Measurements from ENCODE around the gene LSM14A. TPM values are rescaled to one million over a fixed set of nuclear protein-coding genes. Genes with fewer than 3 reads are reported as not detected.

Gene LSM14A
- total RNA-seq, 1 experiment from 2014 or later, result 199 TPM

DNA sequence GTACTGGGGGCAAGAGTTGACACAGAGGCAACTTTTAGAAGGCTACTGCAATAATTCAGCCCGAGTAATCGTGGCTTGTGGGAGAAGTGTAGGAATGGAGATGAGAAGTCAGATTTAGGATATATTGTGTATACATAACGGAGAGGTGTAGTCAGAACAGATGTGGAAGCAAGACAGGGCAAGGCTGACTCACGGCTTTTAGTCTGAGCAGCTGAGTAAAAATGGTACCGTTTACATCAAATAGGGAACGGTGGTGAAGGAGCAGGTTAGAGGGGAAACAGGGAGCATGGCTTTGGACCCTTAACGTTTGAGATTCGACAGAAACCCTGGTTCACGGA is 796 bp upstream of the LSM14A start:
- Histone ChIP-seq H3K4ac (ENCODE audit: low read depth, low read length) (peak overlapping the region; percentile 85; the same call in 1 of the 2 replicates), H3K23me2 (ENCODE audit: insufficient read length, low read depth, low read length, poor library complexity, severe bottlenecking) (peaks cover 9% of the 10 kb centered on the region), H3K9ac (ENCODE audit: extremely low read depth, insufficient read length, low read length) (peak overlapping the region; percentile 95), H4K20me1 (ENCODE audit: control insufficient read depth, insufficient read depth, insufficient read length) (no peaks in the 10 kb centered on the region), H3K23ac (ENCODE audit: insufficient read length, low read depth, low read length) (no peak overlapping the region), H3K79me2 (ENCODE audit: insufficient read depth, low read length) (peaks cover 19% of the 10 kb centered on the region; the same call in 1 of the 2 replicates), H3K27me3 (ENCODE audit: insufficient read depth, low read length) (no peaks in the 10 kb centered on the region), H2AK5ac (ENCODE audit: insufficient read length, low read length) (peak overlapping the region; percentile 3), H2BK20ac (ENCODE audit: low read depth, low read length, poor library complexity, severe bottlenecking) (no peak overlapping the region), H3K4me2 (ENCODE audit: insufficient read depth, insufficient read length, low read length) (peak overlapping the region; percentile 77), H3T11ph (ENCODE audit: low read length) (no peak overlapping the region), H4K5ac (ENCODE audit: insufficient read length, low read depth, low read length) (peak overlapping the region; percentile 91), H2AFZ (ENCODE audit: low read length) (no peak overlapping the region), H3K79me1 (ENCODE audit: insufficient read depth, low read depth, low read length, poor library complexity, severe bottlenecking) (no peaks in the 10 kb centered on the region), H3K56ac (ENCODE audit: insufficient read length, low read depth, low read length) (peak overlapping the region; percentile 69), H2BK15ac (ENCODE audit: low read depth, low read length) (no peak overlapping the region), H3K14ac (ENCODE audit: insufficient read depth, low read length) (peak overlapping the region; percentile 99; the same call in 1 of the 2 replicates), H3K4me1 (ENCODE audit: insufficient read depth, low read length) (no peaks in the 10 kb centered on the region; the same call in 1 of the 2 replicates), H3K9me3 (ENCODE audit: control insufficient read depth, low read depth, low read length) (no peaks in the 10 kb centered on the region), H2BK12ac (ENCODE audit: insufficient read length, low read depth, low read length) (no peak overlapping the region), H2BK5ac (ENCODE audit: insufficient read length, low read length) (no peak overlapping the region), H4K91ac (ENCODE audit: insufficient read length, low read depth, low read length) (peak overlapping the region; percentile 79), H3K27ac (ENCODE audit: insufficient read length, low read depth, low read length) (peak overlapping the region; percentile 77), H3K18ac (ENCODE audit: insufficient read length, low read depth, low read length) (peak overlapping the region; percentile 99), H2BK120ac (ENCODE audit: low read depth, low read length, poor library complexity, severe bottlenecking) (peak overlapping the region; percentile 94), H4K8ac (replicated peaks; ENCODE audit: insufficient read length, low read depth, low read length) (no peak overlapping the region)
- H3K9me3 Mint-ChIP-seq, result peaks cover 0 to 4% of the 10 kb centered on the region in 2 experiments; a peak in 1 of 5 replicates
- H3K4me1 Mint-ChIP-seq, result peaks cover 16 to 32% of the 10 kb centered on the region in 2 experiments
- H3K27ac Mint-ChIP-seq, result peak overlapping the region; percentile 90 to 98 (median 96)
- peaks cover 5 to 22% (median 16%) of the 10 kb centered on the region in 3 experiments; a peak in 6 of 7 replicates for H3K36me3 Mint-ChIP-seq (ENCODE audit: insufficient read depth in 1 of 3, low read depth in 3 of 3)
- peaks cover 2% of the 10 kb centered on the region for H3K27me3 Mint-ChIP-seq (ENCODE audit: low read depth)
- no peak for DNase-seq
- TF ChIP-seq, protein P1, sequence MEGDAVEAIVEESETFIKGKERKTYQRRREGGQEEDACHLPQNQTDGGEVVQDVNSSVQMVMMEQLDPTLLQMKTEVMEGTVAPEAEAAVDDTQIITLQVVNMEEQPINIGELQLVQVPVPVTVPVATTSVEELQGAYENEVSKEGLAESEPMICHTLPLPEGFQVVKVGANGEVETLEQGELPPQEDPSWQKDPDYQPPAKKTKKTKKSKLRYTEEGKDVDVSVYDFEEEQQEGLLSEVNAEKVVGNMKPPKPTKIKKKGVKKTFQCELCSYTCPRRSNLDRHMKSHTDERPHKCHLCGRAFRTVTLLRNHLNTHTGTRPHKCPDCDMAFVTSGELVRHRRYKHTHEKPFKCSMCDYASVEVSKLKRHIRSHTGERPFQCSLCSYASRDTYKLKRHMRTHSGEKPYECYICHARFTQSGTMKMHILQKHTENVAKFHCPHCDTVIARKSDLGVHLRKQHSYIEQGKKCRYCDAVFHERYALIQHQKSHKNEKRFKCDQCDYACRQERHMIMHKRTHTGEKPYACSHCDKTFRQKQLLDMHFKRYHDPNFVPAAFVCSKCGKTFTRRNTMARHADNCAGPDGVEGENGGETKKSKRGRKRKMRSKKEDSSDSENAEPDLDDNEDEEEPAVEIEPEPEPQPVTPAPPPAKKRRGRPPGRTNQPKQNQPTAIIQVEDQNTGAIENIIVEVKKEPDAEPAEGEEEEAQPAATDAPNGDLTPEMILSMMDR (conservative IDR thresholded peaks at IDR 0.05), result no peak
- WGBS (ENCODE audit: extremely low coverage, insufficient read length, low lambda C conversion rate), result no CpG with 5 or more reads among the region's 9 CpGs
- H3K4me3 Mint-ChIP-seq, result peak overlapping the region; percentile 76 to 96

All from H9 (cell line).